NCI-H1092 treated with DMSO at 0.1 percent for 48 hours (cell line): ENCODE data around the gene BRWD1.

Experiments
- DNase-seq: peaks from one replicate; lab custom pipeline; 2025; lab: John Stamatoyannopoulos, UW

Gene BRWD1

DNA sequence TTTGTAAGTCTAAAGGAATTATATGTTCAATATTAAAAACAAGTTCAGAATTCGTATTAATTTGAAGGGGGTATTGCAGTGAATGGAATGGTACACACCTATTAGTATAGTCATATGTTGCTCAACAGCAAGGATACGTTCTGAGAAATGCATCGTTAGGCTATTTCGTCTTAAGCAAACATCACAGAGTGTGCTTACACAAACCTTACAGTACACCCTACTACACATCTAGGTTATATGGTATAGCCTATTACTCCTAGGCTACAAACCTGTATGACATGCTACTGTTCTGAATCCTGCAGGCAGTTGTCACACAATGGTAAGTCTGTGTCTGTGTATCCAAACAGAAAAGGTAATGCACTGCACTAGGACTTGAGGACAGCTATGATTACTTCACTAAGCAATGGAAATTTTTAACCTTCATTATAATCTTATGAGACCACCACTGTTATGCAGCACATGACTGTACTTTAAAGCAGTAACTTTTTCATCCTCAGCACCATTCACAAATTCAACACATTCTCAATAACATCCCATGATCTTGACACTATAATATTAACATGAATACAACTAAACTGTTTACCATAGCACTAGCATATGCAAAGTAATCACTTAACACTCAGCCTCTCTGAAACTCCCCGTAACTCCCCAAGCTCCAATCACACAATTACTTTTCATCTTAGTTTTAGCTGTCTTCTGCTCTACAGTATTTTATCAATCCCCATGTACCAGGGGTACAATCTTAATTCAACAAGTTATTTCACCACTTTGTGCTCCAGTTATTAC is 115.8 kb downstream of the BRWD1 start:
- DNase-seq = no peak

GRCh38 chr21:39196838-39197237 is 116.6 kb downstream of the BRWD1 start:
- DNase-seq = no peak

- DNase-seq = no peak
These were observed 117.1 kb downstream of the BRWD1 start for GRCh38 chr21:39196310-39196709.

GRCh38 chr21:39193380-39193779 is 120.1 kb downstream of the BRWD1 start:
- no peak for DNase-seq

GRCh38 chr21:39189857-39190604 is 123.4 kb downstream of the BRWD1 start:
- DNase-seq = no peak

GRCh38 chr21:39188521-39189139 is 124.8 kb downstream of the BRWD1 start:
- DNase-seq = no peak

DNA sequence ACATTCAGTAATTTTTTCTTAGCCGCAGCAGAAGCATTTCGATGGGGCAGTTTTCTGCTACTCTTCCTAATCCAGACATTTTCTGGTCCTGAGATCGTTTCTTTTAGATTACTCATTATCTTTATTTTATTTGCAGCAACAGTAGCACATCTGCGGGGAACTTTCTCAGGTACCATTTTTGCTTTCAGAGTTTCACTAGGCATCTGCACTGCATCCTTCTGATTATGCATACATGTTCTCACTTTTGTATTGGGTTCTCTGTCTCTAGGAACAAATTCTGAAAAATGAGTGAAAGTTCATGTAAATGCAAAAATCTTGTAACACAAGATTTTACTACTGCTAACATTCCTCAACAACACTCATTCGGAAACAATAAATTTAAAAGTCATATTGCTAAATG is 126.3 kb downstream of the BRWD1 start:
- no peak for DNase-seq

GRCh38 chr21:39186676-39187075 is 126.8 kb downstream of the BRWD1 start:
- DNase-seq = no peak

DNA sequence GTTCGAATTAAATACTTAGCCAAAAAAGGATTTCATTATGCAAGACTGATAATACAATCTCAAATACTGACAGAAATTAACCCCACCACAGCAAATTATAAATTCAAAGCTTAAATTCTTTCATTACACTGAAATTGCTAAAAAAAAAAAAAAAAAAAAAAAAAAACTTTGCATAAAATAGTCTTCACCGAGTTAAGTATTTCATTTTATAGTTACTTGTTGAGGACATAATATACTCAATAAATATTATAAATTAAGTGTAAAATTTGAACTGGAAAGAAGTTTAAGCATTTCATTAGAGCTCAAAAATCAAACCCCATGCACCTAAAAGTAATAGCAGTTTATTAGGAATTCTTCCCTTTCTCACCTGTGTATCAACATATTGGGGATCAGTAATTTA is 128.3 kb downstream of the BRWD1 start:
- no peak for DNase-seq

GRCh38 chr21:39184050-39184980 is 129.1 kb downstream of the BRWD1 start:
- DNase-seq = peak; percentile 65

DNA sequence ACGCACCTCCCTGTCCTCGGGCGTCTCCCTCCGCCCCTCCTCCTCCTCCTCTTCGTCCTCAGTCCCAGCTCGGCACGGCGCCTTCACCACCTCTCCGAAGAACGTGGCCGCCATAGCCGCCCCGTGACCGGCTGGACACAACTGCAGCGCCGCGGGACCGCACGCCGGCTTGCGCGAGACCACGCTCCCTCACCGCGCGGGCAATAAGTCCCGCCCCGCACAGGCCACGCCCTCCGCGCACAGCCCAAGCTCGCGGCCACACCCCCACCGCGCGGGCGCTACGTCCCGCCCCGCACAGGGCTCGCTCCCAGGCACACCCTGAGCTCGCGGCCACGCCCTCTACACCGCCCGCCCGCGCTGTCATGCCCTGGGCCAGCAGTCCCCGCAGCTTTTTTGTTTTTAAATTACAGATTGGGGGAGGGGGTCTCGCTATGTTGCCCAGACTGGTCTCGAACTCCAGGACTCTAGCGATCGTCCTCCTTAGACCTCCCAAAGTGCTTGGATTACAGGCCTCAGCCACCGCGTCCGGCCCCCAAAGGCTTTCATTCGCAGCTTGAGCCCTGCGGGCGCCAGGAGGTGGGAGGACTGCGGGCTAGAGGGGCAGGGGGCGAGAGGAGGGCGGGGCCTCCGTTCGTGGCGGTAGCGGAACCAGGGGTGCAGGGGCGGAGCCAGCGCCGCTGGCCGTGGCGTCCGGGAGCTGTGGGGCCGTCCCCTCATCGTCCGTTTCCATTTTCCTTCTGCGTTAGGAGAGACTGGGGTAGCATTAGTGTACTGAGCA is 130.0 kb downstream of the BRWD1 start, which contains the start of gene PSMG1:
TSS of gene PSMG1 (minus strand) at position 180 of the 778 bp plus-strand sequence. CDS start at position 114, 66 bp downstream.
- peak; percentile 98 for DNase-seq

- peak; percentile 37 for DNase-seq
These were observed 130.8 kb downstream of the BRWD1 start for GRCh38 chr21:39182484-39183271.

DNA sequence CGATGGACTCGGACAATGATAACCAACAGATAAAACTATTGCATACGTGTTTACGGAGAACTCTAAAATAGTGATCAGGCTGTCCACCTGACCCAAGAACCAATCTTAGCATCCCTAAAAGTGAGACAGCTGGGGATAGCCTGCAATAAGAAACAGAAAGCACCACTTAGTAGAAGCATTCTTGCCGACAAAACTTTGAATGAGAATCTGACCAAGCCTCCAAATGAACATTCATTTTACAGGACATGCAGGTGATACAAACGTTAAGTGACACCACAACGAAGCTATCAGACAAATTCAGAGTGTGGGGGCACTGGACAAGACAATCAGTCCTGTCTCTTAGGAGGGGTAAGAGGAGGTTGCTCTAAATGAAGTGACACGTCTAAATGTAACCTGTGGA is 131.4 kb downstream of the BRWD1 start:
- no peak for DNase-seq

GRCh38 chr21:39181205-39181818 is 132.1 kb downstream of the BRWD1 start:
- no peak for DNase-seq

- no peak for DNase-seq
These were observed 132.9 kb downstream of the BRWD1 start for GRCh38 chr21:39180429-39181019.

- DNase-seq = no peak
These were observed 135.0 kb downstream of the BRWD1 start for GRCh38 chr21:39178421-39178820.

DNA sequence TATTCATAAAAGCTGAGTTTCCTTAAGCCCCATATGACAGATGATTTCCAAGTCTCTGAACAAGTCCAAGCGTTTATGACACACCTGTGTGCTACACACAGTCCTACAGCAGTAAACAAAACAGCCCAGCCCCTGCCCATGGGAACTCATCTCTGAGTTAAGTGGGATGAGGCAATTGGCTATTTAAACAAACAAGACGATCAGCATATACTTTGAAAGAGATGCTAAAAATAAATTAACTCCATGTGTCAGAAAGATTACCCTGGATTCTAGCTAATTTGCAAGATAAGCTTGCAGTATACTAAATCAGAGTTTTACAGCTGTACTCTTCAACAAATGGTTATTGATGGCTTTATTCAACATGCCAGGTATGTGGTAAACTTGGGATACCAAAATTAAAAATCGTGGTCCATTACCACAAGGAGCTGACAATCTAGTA is 137.1 kb downstream of the BRWD1 start:
- no peak for DNase-seq

GRCh38 chr21:39175665-39176064 is 137.8 kb downstream of the BRWD1 start:
- DNase-seq = no peak

DNA sequence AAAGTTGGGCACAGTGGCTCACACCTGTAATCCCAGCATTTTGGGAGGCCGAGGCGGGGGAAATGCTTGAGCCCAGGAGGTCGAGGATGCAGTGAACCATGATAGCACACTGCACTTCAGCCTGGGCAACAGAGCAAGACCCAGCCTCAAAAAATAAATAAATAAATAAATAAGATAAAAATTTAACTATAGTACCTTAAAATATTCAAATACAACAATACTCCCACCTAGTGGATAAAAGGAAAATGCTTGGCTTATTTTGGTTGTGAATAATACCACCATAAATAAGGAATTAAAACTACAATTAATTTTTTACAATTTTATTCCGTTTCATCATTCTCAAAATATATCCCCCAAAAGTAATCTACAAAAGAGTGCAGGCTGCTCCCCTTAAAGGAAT is 138.3 kb downstream of the BRWD1 start:
- DNase-seq = no peak
